GM21825 (cell line): ENCODE results near the gene MRPS11.
"Not testable (repeated sequence)": the region's sequence is repeated elsewhere in the genome, so short reads cannot be mapped to it uniquely, and the experiment has no call there.

ENCODE experiments used
- ATAC-seq: cut with Tn5 transposase; IDR thresholded peaks from one replicate; pipeline ENCODE4 v1.9.1; 2021; ENCODE audit warnings: mild to moderate bottlenecking, moderate library complexity; ENCODE audit not compliant: unreplicated experiment

The MRPS11 gene

DNA sequence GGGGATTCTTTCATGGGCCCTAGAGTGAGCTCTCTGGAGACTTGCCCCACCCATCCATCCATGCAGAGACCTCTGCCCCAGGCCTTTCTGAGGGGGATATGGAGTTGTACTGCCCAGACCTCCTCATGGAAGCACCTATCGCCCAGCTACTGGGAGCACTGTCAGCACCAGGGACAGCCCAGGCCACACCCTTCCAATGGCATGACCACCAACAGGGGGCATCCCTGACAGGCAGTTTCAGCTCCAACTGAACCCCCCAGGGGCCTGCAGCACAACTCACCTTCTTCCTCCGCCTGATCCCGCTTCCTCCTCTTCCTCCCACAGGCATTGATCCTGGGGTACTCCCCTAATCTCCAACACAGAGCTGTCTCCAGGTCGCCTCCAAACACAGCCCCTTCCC is 21.8 kb downstream of the MRPS11 start:
- no peak for ATAC-seq

DNA sequence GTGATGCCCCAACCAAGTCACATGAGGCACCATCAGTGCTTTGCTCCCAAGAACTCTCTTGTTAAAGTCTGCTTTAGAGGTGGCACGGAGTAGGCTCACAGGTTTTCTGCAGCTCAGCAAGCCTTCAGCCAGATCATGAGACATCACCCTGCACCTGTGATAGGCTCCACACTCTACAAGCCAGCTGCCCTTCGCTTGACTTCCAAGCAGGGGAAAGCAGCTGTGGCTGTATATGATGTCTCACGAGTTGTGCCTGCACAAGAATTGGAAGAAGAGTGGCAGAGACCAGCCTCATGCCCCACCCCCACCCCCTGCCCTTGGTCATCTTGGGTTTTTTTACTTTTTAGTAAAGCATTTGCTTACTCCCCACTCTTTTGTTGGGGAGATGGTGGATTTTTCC is 22.5 kb downstream of the MRPS11 start:
- no peak for ATAC-seq

DNA sequence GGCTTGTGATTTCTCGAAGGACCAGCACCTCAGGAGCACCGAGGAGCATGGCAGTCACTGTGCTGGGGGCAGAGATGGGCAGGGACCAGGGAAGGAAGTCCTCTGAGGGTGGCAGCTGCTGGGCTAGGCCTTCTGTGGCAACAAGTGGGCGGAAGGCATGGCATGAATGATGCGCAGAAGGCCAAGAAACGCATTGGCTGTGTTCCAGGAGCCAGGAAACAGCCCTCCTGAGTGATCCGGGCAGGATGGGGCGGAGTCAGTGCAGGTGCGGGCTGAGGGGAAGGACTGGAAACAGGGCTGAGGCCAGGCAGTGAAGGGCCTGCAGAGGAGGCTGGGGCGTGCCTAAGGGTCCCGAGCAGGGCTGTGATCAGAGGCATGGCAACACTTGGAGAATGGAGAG is 23.6 kb downstream of the MRPS11 start:
- no peak for ATAC-seq

- no peak for ATAC-seq
Measured at GRCh38 chr15:88493844-88494243, 26.3 kb downstream of the MRPS11 start.

- ATAC-seq: no peak
Measured at GRCh38 chr15:88497109-88497765, 29.7 kb downstream of the MRPS11 start.

- ATAC-seq: no peak
Measured at GRCh38 chr15:88498996-88499395, 31.5 kb downstream of the MRPS11 start.

- ATAC-seq: no peak
Measured at GRCh38 chr15:88504445-88504844, 36.9 kb downstream of the MRPS11 start.

GRCh38 chr15:88505721-88506120 is 38.2 kb downstream of the MRPS11 start:
- no peak for ATAC-seq

DNA sequence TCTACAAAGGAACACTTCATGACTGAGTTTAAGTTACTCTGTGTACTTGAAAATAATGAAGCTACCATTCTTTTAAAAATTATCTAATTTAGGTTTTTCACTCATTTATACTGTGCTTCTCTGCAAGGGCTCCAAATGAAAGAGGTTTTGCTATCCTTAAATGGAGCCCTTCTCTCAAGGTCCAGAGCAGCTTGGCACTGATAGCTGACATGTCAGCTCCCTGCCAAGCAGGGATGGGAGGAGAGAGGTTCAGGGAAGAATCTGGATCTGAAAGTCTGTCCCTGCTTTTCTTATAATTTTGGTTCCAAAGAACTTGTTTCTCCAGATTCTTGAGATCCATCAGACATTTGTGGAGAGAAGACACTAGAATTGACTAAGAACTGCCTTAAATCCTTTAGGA is 39.1 kb downstream of the MRPS11 start:
- ATAC-seq: no peak

DNA sequence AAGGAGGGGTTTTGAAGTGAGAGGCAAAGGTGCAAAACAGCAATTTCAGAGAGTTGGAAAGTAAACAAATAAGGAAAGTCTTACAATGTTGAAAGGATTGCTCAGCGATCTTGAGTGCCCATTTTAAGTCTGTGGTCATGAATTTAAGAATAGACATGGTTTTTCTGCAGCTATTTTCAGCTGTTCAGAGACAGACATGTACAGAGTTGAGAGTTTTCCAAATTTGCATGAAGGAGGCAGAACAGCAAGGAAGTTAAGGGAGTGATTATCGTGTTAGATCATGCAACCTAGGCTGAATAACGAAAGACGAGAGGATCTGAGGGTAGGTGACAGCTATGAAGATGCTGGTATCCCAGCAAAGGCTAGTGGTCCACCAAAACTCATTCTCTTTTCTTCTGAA is 41.8 kb downstream of the MRPS11 start:
- no peak for ATAC-seq

DNA sequence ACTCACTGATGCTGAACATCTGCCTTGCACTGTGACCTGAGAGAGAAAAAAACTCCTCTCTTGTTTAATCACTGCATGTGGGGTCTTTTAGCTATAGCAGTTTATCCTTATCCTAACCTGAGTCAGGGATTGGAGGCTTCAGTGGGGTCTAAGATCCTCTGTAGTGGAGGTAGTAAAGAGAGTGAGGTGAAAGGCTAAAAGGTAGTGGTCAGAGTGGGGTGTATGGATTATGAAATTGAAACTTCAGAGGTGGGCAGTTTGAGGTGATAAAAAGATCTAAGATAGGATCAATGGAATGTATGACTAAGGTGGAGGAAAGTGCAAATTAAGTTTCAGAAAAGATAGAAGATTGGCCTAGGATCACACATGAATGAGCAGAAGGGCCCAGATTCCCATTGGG is 42.5 kb downstream of the MRPS11 start:
- no peak for ATAC-seq

GRCh38 chr15:88511161-88511560 is 43.7 kb downstream of the MRPS11 start:
- ATAC-seq: no peak

- no peak for ATAC-seq
Measured at GRCh38 chr15:88512078-88512477, 44.6 kb downstream of the MRPS11 start.

- ATAC-seq: no peak
Measured at GRCh38 chr15:88512601-88513000, 45.1 kb downstream of the MRPS11 start.

- no peak for ATAC-seq
Measured at GRCh38 chr15:88513195-88513594, 45.7 kb downstream of the MRPS11 start.

GRCh38 chr15:88518903-88519302 is 51.4 kb downstream of the MRPS11 start:
- ATAC-seq: no peak

DNA sequence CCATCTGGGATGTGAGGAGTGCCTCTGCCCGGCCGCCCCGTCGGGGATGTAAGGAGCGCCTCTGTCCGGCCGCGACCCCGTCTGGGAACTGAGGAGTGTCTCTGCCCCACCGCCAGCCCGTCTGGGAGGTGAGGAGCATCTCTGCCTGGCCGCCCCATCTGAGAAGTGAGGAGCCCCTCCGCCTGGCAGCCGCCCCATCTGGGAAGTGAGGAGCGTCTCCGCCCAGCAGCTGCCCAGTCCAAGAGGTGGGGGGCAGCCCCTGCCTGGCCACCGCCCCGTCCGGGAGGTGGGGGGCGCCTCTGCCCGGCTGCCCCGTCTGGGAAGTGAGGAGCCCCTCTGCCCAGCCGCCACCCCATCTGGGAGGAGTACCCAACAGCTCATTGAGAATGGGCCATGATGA is 56.6 kb downstream of the MRPS11 start:
- not testable (repeated sequence) for ATAC-seq

GRCh38 chr15:88525418-88525817 is 57.9 kb downstream of the MRPS11 start:
- no peak for ATAC-seq

- no peak for ATAC-seq
Measured at GRCh38 chr15:88526247-88526879, 58.9 kb downstream of the MRPS11 start.

DNA sequence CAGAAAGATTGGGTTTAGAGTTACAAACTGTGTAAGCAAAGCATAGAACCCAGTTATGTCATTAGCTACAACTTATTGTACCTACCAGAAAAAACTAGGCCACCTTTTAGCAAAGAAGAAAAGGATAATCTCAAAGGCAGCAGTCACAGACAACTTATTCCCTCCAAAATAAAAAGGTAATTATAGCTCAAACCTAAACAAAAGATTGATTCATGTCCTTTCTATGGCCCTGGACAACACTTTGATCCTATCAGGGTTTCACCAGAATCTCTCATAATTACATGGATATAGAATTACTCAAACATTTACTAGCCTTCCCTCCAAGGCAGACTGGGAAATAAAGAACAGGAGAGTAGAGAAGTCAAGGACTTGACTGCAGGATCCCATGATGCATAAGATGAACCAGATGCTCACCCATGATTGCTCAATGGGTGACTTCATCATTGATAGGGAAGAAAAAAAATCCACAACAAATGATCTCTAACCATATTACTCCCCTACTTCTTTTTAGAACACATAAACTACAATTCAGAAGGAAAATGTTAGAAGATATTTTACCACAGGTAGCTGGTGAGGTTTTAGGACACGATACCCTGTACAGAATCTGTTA is 61.6 kb downstream of the MRPS11 start:
- no peak for ATAC-seq
